GM21717 (cell line): ENCODE data around the gene TXNRD2.
"Not testable (repeated sequence)": the region's sequence is repeated elsewhere in the genome, so short reads cannot be mapped to it uniquely, and the experiment has no call there.

Source experiments
- ATAC-seq: cut with Tn5 transposase; IDR thresholded peaks from one replicate; pipeline ENCODE4 v1.9.1; 2021; ENCODE audit warnings: mild to moderate bottlenecking, moderate library complexity; ENCODE audit not compliant: unreplicated experiment

Gene TXNRD2

DNA sequence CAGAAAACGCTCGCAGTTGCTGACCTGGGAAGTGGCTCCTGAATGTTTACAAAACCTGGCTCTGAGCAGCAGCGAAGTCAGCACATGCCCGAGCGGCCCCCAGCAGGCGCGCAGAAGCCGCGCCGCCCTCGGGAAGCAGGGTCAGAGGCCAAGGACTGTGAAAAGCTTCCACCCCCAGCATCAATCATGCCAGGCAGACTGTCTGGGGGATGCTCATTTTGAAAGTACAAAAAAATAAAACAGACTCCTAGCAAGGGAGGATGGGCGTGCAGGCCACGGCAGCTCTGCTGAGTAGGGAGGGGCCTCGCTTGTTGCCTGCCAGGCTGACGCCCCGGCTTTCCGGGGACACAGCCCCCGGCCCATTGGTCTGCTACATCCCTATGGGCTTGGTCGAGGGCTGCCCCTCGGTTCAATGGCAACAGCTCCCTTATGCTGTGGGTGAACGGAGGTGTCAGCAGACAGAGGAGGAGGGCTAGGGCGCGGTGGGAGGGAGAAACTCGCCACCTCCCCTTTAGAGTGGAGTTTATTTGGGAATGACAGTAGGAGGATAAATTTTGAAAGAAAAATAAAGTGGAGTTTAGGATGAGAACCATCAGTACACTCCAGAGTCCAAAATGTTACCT lies 49.2 kb downstream of the TXNRD2 start:
- ATAC-seq = no peak

GRCh38 chr22:19891317-19892256 lies 50.0 kb downstream of the TXNRD2 start:
- ATAC-seq = no peak

GRCh38 chr22:19890502-19891316 lies 50.9 kb downstream of the TXNRD2 start:
- ATAC-seq = no peak

DNA sequence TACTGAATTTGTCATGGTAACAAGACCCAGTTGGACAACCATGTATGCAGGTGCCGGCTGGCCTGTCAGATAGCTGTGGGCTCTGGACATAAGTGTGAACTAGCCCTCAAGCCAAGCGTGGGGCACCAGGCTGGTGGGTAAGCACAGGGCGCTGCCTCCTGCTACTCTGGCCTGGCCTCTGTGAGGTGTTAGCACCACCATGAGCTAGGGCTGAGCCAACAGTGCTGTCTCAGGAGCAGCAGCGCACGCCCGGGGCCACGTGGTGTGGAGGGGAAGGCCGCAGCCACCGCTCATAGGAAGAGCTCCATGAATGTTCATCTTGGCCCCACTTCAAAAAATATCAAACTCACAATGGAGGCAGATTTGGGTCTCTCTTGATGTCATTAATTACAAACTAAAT lies 51.7 kb downstream of the TXNRD2 start:
- no peak for ATAC-seq

DNA sequence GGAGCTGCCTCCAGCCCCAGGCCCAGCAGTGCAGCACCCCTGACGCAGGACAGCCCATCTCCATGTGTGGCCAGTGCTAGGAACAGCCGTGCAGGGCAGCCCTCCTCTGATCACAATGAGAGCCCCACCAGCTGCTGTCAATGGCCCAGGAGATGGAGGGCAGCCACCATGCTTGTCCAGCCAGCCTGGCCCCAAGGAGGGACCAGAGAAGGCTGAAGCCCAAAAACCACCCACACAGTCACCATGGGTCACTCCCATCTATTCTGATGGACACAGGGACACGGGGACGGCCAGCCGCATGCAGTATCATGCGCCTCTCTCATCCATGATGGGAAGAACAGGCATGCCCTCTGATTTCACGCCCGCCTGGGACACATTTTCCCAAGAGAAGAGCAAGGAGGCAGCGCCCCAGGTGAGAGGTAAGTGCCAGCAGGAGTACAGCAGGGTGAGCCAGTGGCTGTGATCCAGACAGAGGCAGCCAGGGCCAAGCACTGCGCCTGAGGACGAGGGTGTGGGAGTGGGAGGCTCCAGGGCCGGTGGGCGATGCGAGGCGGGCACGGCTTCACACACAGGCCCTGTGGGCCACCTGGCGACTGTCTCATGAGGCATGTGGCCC lies 53.4 kb downstream of the TXNRD2 start:
- no peak for ATAC-seq

GRCh38 chr22:19887256-19887985 lies 54.2 kb downstream of the TXNRD2 start:
- ATAC-seq = no peak

GRCh38 chr22:19886605-19887255 lies 54.9 kb downstream of the TXNRD2 start:
- ATAC-seq = no peak

DNA sequence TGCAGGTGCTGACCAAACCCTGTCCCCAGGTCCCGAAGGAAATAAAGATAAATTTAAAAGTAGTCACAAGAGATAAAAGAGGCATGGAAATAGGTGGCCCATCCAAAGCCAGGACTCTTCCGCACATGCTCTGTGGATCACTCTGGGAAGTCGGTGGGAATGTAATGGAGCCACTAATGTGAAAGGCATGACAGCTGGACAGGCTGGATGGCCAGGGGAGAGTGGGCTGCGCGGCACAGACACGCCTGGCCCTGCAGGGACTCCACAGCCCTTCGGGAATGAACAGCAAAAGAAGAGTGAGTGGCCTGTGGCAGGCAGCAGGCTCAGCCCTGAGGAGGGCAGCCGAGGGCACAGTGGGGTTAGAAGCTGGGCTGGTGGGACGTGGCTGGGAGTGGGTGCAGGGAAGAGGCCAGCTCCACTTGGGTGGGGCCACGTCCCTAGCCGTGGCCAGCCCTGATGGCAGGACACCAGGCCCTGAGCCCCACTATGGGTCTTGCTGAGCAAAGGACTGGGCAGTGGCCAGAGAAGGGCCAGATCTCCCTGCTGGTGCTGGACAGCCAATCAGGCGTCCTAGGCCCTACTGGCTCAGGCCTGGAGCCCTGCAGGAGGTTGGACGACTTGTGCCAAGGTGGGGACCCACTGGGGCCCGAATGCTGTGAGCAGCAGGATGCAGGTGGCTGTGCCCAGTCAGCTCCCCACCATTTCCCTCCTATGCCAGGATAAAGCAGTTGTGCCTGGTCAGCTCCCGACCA lies 55.6 kb downstream of the TXNRD2 start:
- ATAC-seq = no peak

DNA sequence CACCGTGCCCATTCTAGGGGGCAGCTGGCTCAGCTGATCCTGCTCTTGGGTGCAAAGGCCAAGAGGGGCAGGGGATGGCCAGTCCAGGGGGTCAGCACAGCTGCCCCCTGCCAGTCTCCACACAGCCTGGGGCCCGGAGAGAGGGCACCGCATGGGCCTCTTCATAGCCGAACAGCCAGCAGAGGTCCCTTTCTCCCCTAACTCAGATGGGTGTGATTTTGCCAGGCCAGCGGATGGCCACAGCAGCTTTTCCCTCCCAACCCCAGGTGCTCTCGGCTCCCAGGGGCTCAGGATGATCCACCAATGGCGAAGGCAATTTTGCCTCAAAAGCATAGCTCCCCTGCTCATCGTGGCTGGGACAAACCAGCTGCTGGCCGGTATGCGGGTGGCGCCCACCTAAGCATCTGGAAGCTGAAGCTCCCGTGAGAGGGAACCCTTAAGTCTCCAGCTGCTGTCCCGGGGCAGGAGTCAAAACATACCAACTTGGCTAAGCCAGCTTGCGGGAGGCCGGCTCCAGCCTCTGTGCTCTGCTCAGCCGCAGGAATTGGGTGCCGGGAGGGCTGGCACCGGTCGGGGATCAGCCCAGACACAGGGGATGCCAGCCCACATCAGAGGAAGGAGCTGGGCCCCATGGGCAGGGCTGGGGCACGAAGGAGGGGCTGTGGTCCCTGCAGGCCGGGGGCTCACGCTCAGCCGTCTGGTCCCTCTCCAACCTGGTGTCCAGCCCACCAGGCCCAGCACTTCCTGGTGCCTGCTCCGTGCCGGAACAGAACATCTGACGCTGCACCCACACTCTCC lies 56.5 kb downstream of the TXNRD2 start:
- ATAC-seq = no peak

- no peak for ATAC-seq
Observed at GRCh38 chr22:19884161-19884953, 57.3 kb downstream of the TXNRD2 start.

GRCh38 chr22:19883446-19883845 lies 58.2 kb downstream of the TXNRD2 start:
- not testable (repeated sequence) for ATAC-seq

DNA sequence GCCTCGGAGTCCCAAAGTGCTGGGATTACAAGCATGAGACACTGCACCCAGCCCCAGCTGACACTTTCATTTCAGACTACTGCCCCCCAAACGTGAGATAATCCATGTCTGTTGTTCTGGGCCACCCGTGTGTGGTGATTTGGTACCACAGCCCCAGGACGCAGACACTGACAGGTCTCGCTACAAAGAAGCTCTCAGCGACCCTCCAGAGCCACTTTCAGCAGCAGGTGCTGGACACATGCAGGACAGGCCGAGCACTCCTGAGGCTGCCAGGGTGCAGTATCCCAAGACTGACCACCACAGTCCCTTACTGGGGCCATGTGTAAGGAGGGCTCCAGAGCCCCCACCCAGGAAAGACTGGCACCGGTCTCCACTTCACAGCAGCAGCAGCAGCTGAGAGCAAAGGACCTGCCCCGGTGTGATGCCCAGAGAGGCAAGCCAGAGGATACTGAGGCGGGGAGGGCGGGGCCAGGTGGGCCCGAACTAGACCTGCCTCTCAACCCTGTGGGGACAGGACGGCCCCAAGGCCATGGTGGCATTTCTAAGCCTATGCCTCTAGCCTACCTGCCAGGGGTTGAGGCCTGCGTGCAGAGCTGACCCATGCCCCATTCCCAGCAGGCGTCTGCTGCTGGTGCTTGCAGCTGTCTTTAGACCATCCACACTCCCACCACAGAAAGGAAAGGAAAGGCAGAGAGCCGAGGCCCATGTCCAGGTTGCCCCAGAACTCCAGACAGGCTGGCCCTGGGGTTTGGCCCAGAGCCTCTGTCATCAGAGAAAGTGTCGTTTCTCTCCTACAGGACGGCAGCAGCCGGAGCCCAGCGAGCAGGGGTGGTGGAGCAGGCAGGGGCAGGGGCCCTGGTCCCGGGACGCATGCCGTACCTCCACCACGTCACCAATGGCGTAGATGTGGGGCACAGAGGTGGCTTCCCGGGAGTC lies 58.9 kb downstream of the TXNRD2 start:
- no peak for ATAC-seq

GRCh38 chr22:19880786-19881569 lies 60.6 kb downstream of the TXNRD2 start:
- no peak for ATAC-seq

- no peak for ATAC-seq
Observed at GRCh38 chr22:19879992-19880785, 61.4 kb downstream of the TXNRD2 start.

DNA sequence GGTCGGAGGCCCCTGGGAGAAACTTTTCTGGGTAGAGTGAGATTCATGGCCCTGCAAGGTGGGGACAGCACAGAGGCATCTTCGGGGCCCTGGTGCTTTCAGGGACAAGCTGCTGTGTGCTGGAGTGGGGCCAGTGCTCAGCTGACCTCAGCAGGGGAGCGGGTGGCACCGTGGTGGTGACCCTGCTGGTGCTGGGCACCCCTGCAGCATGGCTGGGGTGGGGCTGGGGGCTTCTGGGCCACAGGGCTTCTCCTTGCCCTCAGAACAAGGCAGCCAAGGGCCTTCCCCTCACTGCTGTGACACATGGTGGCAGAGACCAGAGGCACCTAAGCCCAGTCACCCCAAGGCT lies 62.0 kb downstream of the TXNRD2 start:
- ATAC-seq = no peak
